Loucy (cell line): ENCODE measurements around the gene POMT1.

ENCODE experiments used
- H2AFZ ChIP-seq: fragments of 200-600 bp; sonication (generic); 2 replicates; pipeline ENCODE4 v1.6.0; 2016; ENCODE audit warnings: antibody characterized with exemption, mild to moderate bottlenecking, low read length, moderate library complexity
- H3F3A ChIP-seq: fragments of 200-600 bp; 2 replicates; pipeline ENCODE4 v1.6.0; 2016; ENCODE audit warnings: antibody characterized with exemption, low read depth, mild to moderate bottlenecking
- H3K27me3 ChIP-seq: fragments of 200-600 bp; sonication (generic); 2 replicates; pipeline ENCODE4 v1.6.1; 2014; ENCODE audit warnings: low read length, mild to moderate bottlenecking; ENCODE audit not compliant: insufficient read depth, poor library complexity, severe bottlenecking
- H3K36me3 ChIP-seq: fragments of 200-600 bp; sonication (generic); 2 replicates; pipeline ENCODE4 v1.6.1; 2016; ENCODE audit warnings: low read length; ENCODE audit not compliant: insufficient read depth
- H3K4me1 ChIP-seq: fragments of 200-600 bp; sonication (generic); 2 replicates; pipeline ENCODE4 v1.5.1; 2014; ENCODE audit warnings: low read length, mild to moderate bottlenecking; ENCODE audit not compliant: insufficient read depth, poor library complexity, severe bottlenecking
- H3K4me2 ChIP-seq: fragments of 200-600 bp; sonication (generic); 2 replicates; pipeline ENCODE4 v1.6.0; 2014; ENCODE audit warnings: antibody characterized with exemption, low read length, low read depth, mild to moderate bottlenecking; ENCODE audit not compliant: poor library complexity, severe bottlenecking
- H3K4me3 ChIP-seq: fragments of 200-600 bp; sonication (generic); 2 replicates; pipeline ENCODE4 v1.5.1; 2014; ENCODE audit warnings: low read length, mild to moderate bottlenecking, mixed read lengths; ENCODE audit not compliant: poor library complexity, severe bottlenecking
- H3K79me2 ChIP-seq: fragments of 200-600 bp; sonication (generic); 2 replicates; pipeline ENCODE4 v1.6.1; 2014; ENCODE audit warnings: low read length; ENCODE audit not compliant: insufficient read depth
- H3K9ac ChIP-seq: fragments of 200-600 bp; sonication (generic); 2 replicates; pipeline ENCODE4 v1.6.0; 2014; ENCODE audit warnings: mild to moderate bottlenecking, low read depth, low read length, moderate library complexity; ENCODE audit not compliant: poor library complexity, severe bottlenecking
- H3K9me2 ChIP-seq: fragments of 200-600 bp; sonication (generic); replicated peaks from 2 replicates; pipeline ENCODE4 v1.6.1; 2016; ENCODE audit warnings: low read depth, low read length, mixed read lengths
- H3K9me3 ChIP-seq: fragments of 200-600 bp; sonication (generic); 2 replicates; pipeline ENCODE4 v1.6.1; 2014; ENCODE audit warnings: mild to moderate bottlenecking, antibody characterized with exemption, low read length, low read depth; ENCODE audit not compliant: insufficient read depth
- H4K20me1 ChIP-seq: fragments of 200-600 bp; sonication (generic); 2 replicates; pipeline ENCODE4 v1.6.0; 2014; ENCODE audit warnings: antibody characterized with exemption, low read length, mild to moderate bottlenecking; ENCODE audit not compliant: insufficient read depth, poor library complexity, severe bottlenecking
- EZH2phosphoT487 ChIP-seq: fragments of 200-600 bp; IDR thresholded peaks from 2 replicates; pipeline ENCODE4 v1.6.1; 2018; ENCODE audit warnings: antibody characterized with exemption, mild to moderate bottlenecking, moderate library complexity, borderline replicate concordance
- TF ChIP-seq, protein P1 (sequence below): fragments of 200-600 bp; sonication (generic); conservative IDR thresholded peaks from 2 replicates; pipeline ENCODE4 v1.5.1; 2014; ENCODE audit warnings: mild to moderate bottlenecking, antibody characterized with exemption, low read length

The POMT1 gene

DNA sequence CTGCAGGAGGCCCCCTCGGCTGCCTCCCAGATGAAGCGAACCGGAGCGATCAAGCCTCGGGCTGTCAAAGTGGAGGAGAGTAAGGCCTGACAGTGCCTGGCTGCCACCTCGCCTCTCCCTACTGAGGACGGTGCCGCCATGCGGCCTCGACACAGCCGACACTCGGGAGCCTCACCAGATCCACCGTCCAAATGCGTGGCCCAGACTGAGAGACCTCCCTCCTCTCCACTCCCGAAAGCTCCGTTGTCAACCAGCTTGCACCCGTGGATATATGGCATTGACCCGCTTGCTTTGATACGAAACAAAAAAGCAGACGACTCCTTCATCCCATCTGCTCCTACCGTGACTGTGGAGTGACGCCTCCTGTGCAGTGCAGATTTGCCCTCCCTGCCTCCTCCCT, 6.9 kb upstream of the POMT1 start:
- Histone ChIP-seq H4K20me1 (no peaks in the 10 kb centered on the region), H3K4me2 (no peak overlapping the region), H3F3A (no peaks in the 10 kb centered on the region), H3K36me3 (peaks cover 91% of the 10 kb centered on the region), H3K4me3 (no peak overlapping the region), H3K79me2 (no peaks in the 10 kb centered on the region), H3K9me2 (no peaks in the 10 kb centered on the region), H3K4me1 (peaks cover 6% of the 10 kb centered on the region), H3K27me3 (no peaks in the 10 kb centered on the region), H3K9ac (no peak overlapping the region), H2AFZ (no peak overlapping the region), H3K9me3 (no peaks in the 10 kb centered on the region)
- TF ChIP-seq EZH2phosphoT487 = no peak
- TF ChIP-seq, protein P1, sequence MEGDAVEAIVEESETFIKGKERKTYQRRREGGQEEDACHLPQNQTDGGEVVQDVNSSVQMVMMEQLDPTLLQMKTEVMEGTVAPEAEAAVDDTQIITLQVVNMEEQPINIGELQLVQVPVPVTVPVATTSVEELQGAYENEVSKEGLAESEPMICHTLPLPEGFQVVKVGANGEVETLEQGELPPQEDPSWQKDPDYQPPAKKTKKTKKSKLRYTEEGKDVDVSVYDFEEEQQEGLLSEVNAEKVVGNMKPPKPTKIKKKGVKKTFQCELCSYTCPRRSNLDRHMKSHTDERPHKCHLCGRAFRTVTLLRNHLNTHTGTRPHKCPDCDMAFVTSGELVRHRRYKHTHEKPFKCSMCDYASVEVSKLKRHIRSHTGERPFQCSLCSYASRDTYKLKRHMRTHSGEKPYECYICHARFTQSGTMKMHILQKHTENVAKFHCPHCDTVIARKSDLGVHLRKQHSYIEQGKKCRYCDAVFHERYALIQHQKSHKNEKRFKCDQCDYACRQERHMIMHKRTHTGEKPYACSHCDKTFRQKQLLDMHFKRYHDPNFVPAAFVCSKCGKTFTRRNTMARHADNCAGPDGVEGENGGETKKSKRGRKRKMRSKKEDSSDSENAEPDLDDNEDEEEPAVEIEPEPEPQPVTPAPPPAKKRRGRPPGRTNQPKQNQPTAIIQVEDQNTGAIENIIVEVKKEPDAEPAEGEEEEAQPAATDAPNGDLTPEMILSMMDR = no peak

DNA sequence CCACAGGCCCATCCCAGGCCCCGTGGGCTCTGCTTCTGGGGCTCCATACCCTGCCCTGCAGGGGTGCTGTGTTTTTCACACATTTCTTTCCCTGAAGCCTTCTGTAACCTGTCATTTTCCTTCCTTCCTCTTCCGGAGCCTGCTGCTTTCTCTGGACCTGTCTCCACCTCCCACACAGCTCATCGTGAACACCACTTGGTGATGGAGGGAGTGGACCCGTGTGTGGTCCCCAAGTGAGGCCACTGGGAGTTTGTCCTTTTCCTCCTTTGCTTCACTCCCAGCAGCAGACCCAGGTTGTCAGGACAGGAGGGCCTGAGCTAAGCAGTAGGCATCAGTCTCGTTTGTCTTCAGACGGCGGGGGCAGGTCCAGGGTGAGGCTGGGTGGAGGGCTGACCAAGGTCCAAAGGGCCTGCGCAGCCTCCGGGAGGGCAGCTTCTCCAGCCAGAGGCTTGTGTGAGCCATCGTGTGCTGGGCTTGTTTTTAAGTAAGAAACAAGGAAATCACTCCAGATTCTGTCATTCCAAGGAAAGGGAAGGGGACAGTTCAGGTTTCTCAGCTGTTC, 5.8 kb upstream of the POMT1 start:
- no peak overlapping the region for H3K4me2 ChIP-seq
- TF ChIP-seq, protein P1 = no peak
- TF ChIP-seq EZH2phosphoT487 = no peak
- H3K4me1 ChIP-seq = peaks cover 14% of the 10 kb centered on the region
- no peak overlapping the region for H2AFZ ChIP-seq
- H3K9me2 ChIP-seq = no peaks in the 10 kb centered on the region
- H3F3A ChIP-seq = no peaks in the 10 kb centered on the region
- H3K36me3 ChIP-seq = peaks cover 79% of the 10 kb centered on the region; the same call in 1 of the 2 replicates
- H3K9me3 ChIP-seq = no peaks in the 10 kb centered on the region
- H3K27me3 ChIP-seq = no peaks in the 10 kb centered on the region
- H3K9ac ChIP-seq = no peak overlapping the region
- H4K20me1 ChIP-seq = no peaks in the 10 kb centered on the region
- H3K4me3 ChIP-seq = no peak overlapping the region
- H3K79me2 ChIP-seq = no peaks in the 10 kb centered on the region

DNA sequence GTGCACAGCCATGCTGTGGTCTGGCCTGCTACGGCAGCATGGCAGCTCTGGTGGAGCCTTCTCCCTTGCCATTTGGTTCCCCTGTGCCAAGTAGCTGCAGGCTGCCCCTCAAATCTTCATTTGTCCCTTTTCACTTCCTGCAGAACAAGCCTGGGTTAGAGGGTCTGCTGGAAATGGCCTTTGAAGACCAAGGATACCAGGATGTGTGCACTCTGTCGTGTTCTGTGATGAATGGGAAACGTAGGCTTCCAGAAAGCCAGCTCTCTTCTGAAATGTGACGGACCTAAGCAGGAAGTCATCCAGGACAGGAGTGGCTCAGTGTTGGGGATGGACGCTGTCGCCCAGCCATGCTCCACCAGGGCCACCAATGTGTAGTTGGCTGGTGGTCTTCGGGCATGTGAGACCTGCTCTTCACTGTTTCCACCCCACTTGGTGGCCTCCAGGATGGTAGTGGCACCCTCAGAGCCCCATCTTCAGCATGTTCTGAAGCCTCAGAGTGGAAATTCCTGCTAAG, 3.4 kb upstream of the POMT1 start:
- Histone ChIP-seq H2AFZ (no peak overlapping the region), H3K9ac (no peak overlapping the region), H3K9me3 (no peaks in the 10 kb centered on the region), H4K20me1 (peaks cover 5% of the 10 kb centered on the region), H3K4me3 (no peak overlapping the region), H3K36me3 (peaks cover 55% of the 10 kb centered on the region; the same call in 1 of the 2 replicates), H3K9me2 (no peaks in the 10 kb centered on the region), H3K79me2 (peaks cover 13% of the 10 kb centered on the region), H3K27me3 (no peaks in the 10 kb centered on the region), H3K4me1 (peaks cover 14% of the 10 kb centered on the region), H3F3A (no peaks in the 10 kb centered on the region), H3K4me2 (no peak overlapping the region)
- TF ChIP-seq, protein P1 = no peak
- no peak for TF ChIP-seq EZH2phosphoT487
